A673 (cell line): ENCODE results near the gene CFLAR.

Experiments
- EZH2 ChIP-seq: fragments of 200-600 bp; sonication (generic); IDR thresholded peaks from 2 replicates; pipeline ENCODE4 v1.6.1; 2017; ENCODE audit warnings: borderline replicate concordance, low read depth, mild to moderate bottlenecking, mixed read lengths, antibody characterized with exemption, low read length; ENCODE audit not compliant: poor library complexity, severe bottlenecking
- TF ChIP-seq, protein P1 (sequence below): fragments of 300-800, 200-600 bp; sonication (generic); conservative IDR thresholded peaks from 2 replicates; pipeline ENCODE4 v1.5.1; 2017; ENCODE audit warnings: low read depth, mild to moderate bottlenecking, antibody characterized with exemption, low read length, moderate library complexity, mixed read lengths

DNA sequence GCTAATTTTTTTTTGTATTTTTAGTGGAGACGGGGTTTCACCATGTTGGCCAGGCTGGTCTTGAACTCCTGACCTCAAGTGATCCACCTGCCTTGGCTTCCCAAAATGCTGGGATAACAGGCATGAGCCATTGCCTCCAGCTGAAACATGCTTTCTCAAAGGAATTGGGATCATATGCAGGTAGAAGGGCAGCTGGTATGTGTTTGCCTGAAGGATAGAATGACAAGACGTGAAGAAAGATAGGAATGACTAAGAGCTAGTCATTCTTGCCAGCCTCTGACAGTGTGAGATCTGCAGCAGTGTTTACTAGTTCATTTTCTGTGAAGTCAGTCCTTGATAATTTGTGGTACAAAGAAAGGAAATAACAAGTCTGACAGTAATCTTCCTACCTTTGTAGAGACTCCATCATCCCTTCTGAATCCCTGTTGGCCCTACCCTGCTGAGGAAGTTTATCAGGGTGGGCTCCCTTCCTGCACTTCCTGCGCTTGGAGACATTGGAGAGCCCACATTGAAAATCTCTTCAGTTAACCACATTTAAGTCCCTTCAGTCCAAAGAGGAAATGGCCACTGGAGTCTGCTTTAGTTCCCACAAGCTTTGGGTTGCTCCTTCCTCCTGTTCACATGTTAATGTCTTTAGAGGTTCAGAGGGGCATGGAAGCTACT is 14.7 kb downstream of the CFLAR start:
- TF ChIP-seq, protein P1, sequence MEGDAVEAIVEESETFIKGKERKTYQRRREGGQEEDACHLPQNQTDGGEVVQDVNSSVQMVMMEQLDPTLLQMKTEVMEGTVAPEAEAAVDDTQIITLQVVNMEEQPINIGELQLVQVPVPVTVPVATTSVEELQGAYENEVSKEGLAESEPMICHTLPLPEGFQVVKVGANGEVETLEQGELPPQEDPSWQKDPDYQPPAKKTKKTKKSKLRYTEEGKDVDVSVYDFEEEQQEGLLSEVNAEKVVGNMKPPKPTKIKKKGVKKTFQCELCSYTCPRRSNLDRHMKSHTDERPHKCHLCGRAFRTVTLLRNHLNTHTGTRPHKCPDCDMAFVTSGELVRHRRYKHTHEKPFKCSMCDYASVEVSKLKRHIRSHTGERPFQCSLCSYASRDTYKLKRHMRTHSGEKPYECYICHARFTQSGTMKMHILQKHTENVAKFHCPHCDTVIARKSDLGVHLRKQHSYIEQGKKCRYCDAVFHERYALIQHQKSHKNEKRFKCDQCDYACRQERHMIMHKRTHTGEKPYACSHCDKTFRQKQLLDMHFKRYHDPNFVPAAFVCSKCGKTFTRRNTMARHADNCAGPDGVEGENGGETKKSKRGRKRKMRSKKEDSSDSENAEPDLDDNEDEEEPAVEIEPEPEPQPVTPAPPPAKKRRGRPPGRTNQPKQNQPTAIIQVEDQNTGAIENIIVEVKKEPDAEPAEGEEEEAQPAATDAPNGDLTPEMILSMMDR, result no peak
- no peak for TF ChIP-seq EZH2
